Measurements from ENCODE around the gene MAEA. TPM values are rescaled to one million over a fixed set of nuclear protein-coding genes. Genes with fewer than 3 reads are reported as not detected.
A peak's percentile ranks its signal among the peaks of the same experiment; 100 is the strongest.

Gene MAEA
- total and polyA plus RNA-seq, 11 donors = 38.1 to 57.2 (median 45.1) TPM

DNA sequence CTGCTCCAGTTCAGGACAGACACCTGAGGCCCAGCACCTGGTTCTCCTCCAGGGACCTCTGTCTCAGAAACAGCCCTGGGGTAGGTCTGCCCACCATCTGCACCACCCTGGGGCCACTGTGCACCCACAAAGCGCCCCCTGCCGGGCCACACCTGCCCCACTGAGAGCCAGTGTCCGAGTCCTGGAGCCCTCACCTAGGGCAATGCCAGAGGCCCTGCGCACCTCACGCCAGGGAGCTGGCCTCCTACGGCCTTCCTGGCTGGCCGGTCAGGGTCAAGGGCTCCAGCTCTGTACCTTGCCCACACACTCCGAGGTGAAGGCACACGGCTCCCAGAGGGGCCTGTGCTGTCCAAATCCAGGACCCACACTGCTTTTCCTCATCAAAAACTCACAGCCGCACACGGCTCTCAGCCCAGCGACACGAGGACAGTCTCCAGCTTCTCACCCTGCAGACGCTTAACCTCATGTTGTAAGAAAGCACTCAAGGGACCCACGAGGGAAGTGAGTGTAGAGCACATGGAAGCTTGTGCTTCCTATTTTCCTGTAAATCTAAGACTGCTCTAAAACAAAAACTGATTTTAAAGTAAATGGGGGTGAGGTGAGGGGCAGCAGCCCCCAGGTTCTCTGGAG lies 46.1 kb upstream of the MAEA start:
- Histone ChIP-seq H3K4me1 (peaks cover 4 to 72% (median 60%) of the 10 kb centered on the region in 12 donors), H3K27ac (peak overlapping the region in 1 of 12 donors; percentile 96), H3K4me3 (no peak overlapping the region), H3K27me3 (no peaks in the 10 kb centered on the region), H3K36me3 (peaks cover 0 to 27% (median 24%) of the 10 kb centered on the region in 9 donors), H3K9me3 (no peaks in the 10 kb centered on the region)
- WGBS, 4 donors = 53 to 67% (median 61%) methylated on average over 9 to 15 of the region's 15 CpGs
- TF ChIP-seq, protein P1, sequence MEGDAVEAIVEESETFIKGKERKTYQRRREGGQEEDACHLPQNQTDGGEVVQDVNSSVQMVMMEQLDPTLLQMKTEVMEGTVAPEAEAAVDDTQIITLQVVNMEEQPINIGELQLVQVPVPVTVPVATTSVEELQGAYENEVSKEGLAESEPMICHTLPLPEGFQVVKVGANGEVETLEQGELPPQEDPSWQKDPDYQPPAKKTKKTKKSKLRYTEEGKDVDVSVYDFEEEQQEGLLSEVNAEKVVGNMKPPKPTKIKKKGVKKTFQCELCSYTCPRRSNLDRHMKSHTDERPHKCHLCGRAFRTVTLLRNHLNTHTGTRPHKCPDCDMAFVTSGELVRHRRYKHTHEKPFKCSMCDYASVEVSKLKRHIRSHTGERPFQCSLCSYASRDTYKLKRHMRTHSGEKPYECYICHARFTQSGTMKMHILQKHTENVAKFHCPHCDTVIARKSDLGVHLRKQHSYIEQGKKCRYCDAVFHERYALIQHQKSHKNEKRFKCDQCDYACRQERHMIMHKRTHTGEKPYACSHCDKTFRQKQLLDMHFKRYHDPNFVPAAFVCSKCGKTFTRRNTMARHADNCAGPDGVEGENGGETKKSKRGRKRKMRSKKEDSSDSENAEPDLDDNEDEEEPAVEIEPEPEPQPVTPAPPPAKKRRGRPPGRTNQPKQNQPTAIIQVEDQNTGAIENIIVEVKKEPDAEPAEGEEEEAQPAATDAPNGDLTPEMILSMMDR (IDR thresholded peaks at IDR 0.05) = no peak
- TF ChIP-seq POLR2A (IDR thresholded peaks at IDR 0.05) = no peak
- DNase-seq (peak in 1 of 5 donors; percentile 61), ATAC-seq (no peak)
- intact Hi-C loops (cut with DNase I) = loop anchor here in 3 of 10 donors (5.0 to 10.0 kb wide), 3 partner anchors 36 to 79 kb away; no protein-coding TSS in a partner anchor

- intact Hi-C loops (cut with DNase I) = loop anchor here in 3 of 10 donors (5.0 to 10.0 kb wide), 3 partner anchors 37 to 80 kb away; no protein-coding TSS in a partner anchor
- H3K4me3 ChIP-seq = peak overlapping the region in 1 of 12 donors; percentile 12
- H3K27me3 ChIP-seq = no peaks in the 10 kb centered on the region
- peak in 1 of 4 donors; percentile 15 for ATAC-seq
- H3K9me3 ChIP-seq = no peaks in the 10 kb centered on the region
- H3K36me3 ChIP-seq = peaks cover 0 to 20% (median 17%) of the 10 kb centered on the region in 9 donors
- 41 to 58% (median 53%) methylated on average over 28 to 33 of the region's 33 CpGs for WGBS, 4 donors
- peak overlapping the region in 2 of 12 donors; percentile 8 to 96 for H3K27ac ChIP-seq
- TF ChIP-seq, protein P1 (IDR thresholded peaks at IDR 0.05) = no peak
- no peak for TF ChIP-seq POLR2A (IDR thresholded peaks at IDR 0.05)
- DNase-seq = peak in 2 of 5 donors; percentile 35 to 61
- peaks cover 4 to 65% (median 59%) of the 10 kb centered on the region in 12 donors for H3K4me1 ChIP-seq
Observed at GRCh38 chr4:1244081-1244977, 45.4 kb upstream of the MAEA start.

DNA sequence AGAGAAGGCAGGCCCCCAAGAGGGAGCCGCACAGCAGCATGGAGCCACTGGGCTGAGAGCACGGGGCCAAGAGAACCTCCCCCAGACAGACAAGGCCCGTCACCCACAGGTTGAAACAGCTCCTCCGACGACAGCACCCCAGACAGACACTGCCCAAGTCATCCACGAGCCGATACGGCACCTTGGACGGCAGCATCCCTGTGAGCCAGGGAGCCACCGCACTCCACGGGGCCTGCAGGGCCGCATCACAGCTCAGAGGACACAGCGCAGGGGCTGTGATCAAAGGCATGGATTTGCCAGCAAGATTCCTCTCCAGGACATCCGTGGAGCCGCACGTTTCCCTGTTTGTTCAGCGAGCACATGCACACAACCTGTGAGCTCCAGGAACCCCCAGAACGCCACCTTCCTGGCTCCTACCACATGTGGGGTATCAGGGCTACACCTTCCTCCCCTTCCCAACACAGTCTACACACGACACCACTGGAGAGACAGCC lies 44.7 kb upstream of the MAEA start:
- no peak for TF ChIP-seq POLR2A (IDR thresholded peaks at IDR 0.05)
- TF ChIP-seq, protein P1 (IDR thresholded peaks at IDR 0.05) = no peak
- peaks cover 0 to 13% (median 10%) of the 10 kb centered on the region in 9 donors for H3K36me3 ChIP-seq
- H3K4me3 ChIP-seq = peak overlapping the region in 1 of 12 donors; percentile 12
- peak overlapping the region in 3 of 12 donors; percentile 8 to 97 (median 96) for H3K27ac ChIP-seq
- H3K4me1 ChIP-seq = peaks cover 4 to 69% (median 63%) of the 10 kb centered on the region in 12 donors
- no peak for ATAC-seq
- no peaks in the 10 kb centered on the region for H3K9me3 ChIP-seq
- no peaks in the 10 kb centered on the region for H3K27me3 ChIP-seq
- intact Hi-C loops (cut with DNase I) = loop anchor here in 8 of 10 donors (5.0 to 10.0 kb wide), 5 partner anchors 33 to 102 kb away; partner anchors contain the start of gene UVSSA (in 1 of the 8)
- DNase-seq = peak in 1 of 5 donors; percentile 6
- 74 to 80% (median 77%) methylated on average over 18 to 19 of the region's 19 CpGs for WGBS, 4 donors
